Right renal cortex interstitium (tissue), 3 donors: ENCODE data around the gene AGL. TPM values are rescaled to one million over a fixed set of nuclear protein-coding genes. Genes with fewer than 3 reads are reported as not detected.
A peak's percentile ranks its signal among the peaks of the same experiment; 100 is the strongest.
"Not testable (repeated sequence)": the region's sequence is repeated elsewhere in the genome, so short reads cannot be mapped to it uniquely, and the experiment has no call there.

Experiments
- DNase-seq, 3 donors: peaks; one replicate each; pipeline ENCODE4 v3.0.0-alpha.2; 2013; ENCODE audit warnings: low read depth in 3 of 3, low spot score in 2 of 3
- polyA plus RNA-seq, 3 donors: library from polyadenylated mRNA; unstranded; fragments of 120-200 nt; gene quantifications; one replicate each; pipeline ENCODE4 v1.2.1, GENCODE V29; 2013; ENCODE audit not compliant: insufficient read length in 3 of 3

Gene AGL
- polyA plus RNA-seq, result 10 to 100 TPM; 30.3 to 32.7 (median 32.4) TPM

- DNase-seq, result peak; percentile 48 to 71 (median 65)
Observed at GRCh38 chr1:99849744-99850458, at the start of gene AGL. Gene AGL (plus strand): TSS chr1:99850361. CDS start chr1:99851043, 682 bp downstream.

DNA sequence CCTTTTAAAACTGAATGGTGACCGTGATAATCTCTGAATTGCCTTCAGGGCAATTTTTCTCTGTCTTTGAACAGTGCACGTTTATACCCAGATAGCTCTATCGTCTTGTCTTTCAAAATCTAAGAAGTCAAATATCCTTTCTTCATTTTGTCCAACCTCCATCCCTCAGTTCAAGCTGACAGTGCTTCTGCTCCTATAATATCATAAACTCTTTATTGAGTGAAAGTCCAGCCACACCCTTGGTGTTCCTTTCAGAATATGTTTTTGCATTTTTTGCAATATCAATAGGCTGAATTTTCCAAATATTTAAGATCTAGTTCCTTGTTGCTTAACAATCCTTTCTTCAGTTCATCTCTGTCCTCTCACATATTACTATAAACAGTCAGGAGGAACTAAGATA, 48.6 kb upstream of the AGL start:
- DNase-seq, result no peak

- no peak for DNase-seq
Observed at GRCh38 chr1:99806882-99807281, 43.3 kb upstream of the AGL start.

GRCh38 chr1:99808391-99809115, 41.6 kb upstream of the AGL start:
- DNase-seq, result peak; percentile 74 to 84 (median 78)

GRCh38 chr1:99811075-99811474, 39.1 kb upstream of the AGL start:
- DNase-seq, result no peak

DNA sequence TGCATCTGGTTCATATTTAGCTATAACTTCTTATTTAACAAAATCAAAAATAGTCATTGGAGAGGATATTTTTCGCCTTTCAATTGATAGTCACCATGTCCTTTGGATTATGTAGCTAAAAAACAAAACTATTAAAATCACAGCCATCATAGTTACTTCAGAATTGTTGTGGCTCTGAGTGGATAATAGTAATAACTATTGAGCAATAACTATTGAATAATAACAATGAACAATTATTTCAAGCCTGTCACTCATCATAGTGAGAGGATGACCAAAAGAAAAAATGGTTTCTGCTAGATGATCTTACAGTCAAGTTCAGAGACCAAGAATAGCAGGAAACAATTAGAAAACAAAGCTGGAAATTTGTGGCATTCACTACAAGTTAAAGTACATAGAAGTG, 38.4 kb upstream of the AGL start:
- no peak for DNase-seq

GRCh38 chr1:99814373-99814900, 35.7 kb upstream of the AGL start:
- no peak for DNase-seq

GRCh38 chr1:99816656-99817055, 33.5 kb upstream of the AGL start:
- no peak for DNase-seq

GRCh38 chr1:99818063-99818699, 32.0 kb upstream of the AGL start:
- DNase-seq, result no peak

GRCh38 chr1:99820546-99820945, 29.6 kb upstream of the AGL start:
- DNase-seq, result no peak

DNA sequence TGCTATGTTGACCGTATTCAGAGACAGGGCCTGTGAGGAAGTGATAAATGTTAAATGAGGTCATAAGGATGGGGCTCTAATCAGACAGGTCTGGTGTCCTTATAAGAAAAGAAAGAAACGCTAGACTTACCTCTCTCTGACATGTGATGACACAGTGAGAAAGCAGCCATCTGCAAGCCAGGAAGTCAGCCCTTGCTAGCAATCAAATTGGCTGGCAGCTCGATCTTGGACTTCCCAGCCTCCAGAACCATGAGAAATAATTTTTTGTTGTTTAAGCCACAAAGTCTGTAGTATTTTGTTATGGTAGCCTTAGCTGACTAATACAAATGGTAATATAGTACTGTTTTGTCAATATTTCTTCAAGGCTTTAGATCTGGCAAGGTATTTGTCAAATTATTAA, 25.1 kb upstream of the AGL start:
- no peak for DNase-seq

- no peak for DNase-seq
Observed at GRCh38 chr1:99825702-99826101, 24.5 kb upstream of the AGL start.

DNA sequence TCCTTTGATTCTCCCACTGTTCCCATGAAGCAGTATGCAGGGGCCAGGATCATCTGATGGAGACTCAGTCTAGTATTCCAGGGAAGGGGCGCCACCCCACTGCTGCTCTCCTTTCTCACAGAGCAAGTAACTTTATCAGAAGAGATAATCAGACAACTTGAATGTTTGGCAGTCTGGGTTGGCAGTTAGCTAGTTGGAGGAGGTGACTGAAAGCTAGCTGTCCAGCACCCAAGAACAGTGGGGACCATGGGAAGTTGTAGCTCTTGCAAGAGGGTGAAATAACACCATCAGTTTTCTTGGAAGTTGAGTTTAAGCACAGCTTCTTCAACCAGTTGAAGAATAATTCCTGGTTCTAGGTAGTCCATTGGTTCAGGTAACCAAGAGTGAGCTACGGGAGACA, 22.2 kb upstream of the AGL start:
- DNase-seq, result no peak

DNA sequence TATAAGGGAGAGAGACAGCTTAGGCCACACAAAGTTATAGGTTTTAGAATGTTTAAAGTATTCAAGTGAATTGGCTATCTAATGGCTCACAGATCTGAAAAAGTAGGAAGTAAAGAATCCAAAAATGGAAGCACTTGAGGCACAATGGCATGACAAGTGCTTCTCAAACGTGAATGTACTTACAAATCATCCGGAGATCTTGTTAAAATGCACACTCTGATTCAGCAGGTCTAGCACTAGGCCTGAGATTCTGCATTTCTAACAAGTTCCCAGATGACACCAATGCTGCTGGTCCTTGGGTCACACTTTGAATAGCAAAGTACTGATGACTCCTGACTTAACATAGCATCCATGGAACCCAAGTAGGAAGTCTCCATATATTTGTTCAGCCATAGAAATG, 20.9 kb upstream of the AGL start:
- no peak for DNase-seq

- DNase-seq, result not testable (repeated sequence)
Observed at GRCh38 chr1:99833911-99834310, 16.2 kb upstream of the AGL start.

- DNase-seq, result not testable (repeated sequence)
Observed at GRCh38 chr1:99836171-99837103, 13.7 kb upstream of the AGL start.

DNA sequence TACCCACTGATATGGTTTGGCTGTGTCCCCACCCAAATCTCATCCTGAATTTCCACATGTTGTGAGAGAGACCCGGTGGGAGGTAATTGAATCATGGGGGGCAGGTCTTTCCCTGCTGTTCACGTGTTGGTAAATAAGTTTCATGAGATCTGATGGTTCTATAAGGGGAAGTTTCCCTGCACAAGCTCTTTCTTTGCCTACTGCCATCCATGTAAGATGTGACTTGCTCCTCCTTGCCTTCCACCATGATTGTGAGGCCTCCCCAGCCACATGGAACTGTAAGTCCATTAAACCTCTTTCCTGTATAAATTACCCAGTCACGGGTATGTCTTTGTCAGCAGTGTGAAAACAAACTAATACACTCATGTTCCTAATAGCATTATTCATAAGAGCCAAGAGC, 9.8 kb upstream of the AGL start:
- DNase-seq, result not testable (repeated sequence)

- DNase-seq, result no peak
Observed at GRCh38 chr1:99843760-99844159, 6.4 kb upstream of the AGL start.

DNA sequence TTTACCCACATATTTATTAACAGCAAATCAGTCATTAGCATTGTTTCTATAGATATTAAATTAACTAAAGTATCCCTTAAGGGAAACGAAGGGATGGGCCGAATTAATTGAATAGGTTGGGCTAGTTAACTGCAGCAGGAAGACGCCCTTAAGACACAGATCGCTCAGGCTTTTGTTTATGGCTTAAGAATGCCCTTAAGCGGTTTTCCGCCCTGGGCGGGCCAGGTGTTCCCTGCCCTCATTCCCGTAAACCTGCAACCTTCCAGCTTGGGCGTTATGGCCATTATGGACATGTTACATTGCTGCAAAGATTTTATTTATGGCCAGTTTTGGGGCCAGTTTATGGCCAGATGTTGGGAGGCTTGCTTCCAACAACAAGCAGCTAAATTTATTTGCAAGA, 5.0 kb upstream of the AGL start:
- not testable (repeated sequence) for DNase-seq

GRCh38 chr1:99849413-99849743, 783 bp upstream of the AGL start:
- DNase-seq, result no peak
